HepG2 (cell line): ENCODE results near the gene PLCZ1. TPM values are rescaled to one million over a fixed set of nuclear protein-coding genes. Genes with fewer than 3 reads are reported as not detected.

ENCODE experiments used
- ATAC-seq: fragments of 200-7000 bp; cut with Tn5 transposase; 3 replicates; pipeline ENCODE4 v1.9.1; 2020; ENCODE audit warnings: mild to moderate bottlenecking, moderate library complexity
- BruUV-seq: library from RNA; stranded (reverse); fragments of 400-500 nt; replicated peaks from 2 replicates; lab custom pipeline; 2021; lab: Mats Ljungman, UMichigan
- CTCF ChIA-PET: fragments of 300-600 bp; formaldehyde crosslinking; extraction: SDS; loops from one replicate; lab custom pipeline; 2021; ENCODE audit warnings: low total read pairs, inconsistent platforms, low intra/inter-chr PET ratio; lab: Yijun Ruan, JAX
- POLR2A ChIA-PET: fragments of 350-600 bp; sonication (Branson Sonifier 250); formaldehyde crosslinking; loops from one replicate; lab custom pipeline; 2020; ENCODE audit warnings: antibody characterized with exemption, inconsistent platforms; lab: Yijun Ruan, JAX
- DNase-seq: peaks from one replicate; pipeline ENCODE4 v3.0.0-alpha.2; 2015; ENCODE audit warnings: low spot score
- FAIRE-seq: peaks from 3 replicates; lab custom pipeline; 2011; peaks lifted over from hg19 to GRCh38; lab: Jason Lieb, UNC
- H2AFZ ChIP-seq: one replicate; pipeline ENCODE4 v1.6.1; 2011; ENCODE audit warnings: low read length, inconsistent platforms
- H3K27ac ChIP-seq: fragments of 300-600 bp; 3 replicates; pipeline ENCODE4 v1.8.0; 2011; ENCODE audit warnings: mixed run types, mild to moderate bottlenecking, mixed read lengths, low read length, inconsistent platforms; ENCODE audit not compliant: insufficient read depth; ENCODE audit errors: extremely low read length
- H3K27me3 ChIP-seq, 2 experiments: fragments of 200-600 bp in 1 of 2; 2 replicates in 1 of 2; 3 replicates in 1 of 2; pipeline versions ENCODE4 v1.6.0 to v1.8.0; 2011; ENCODE audit warnings: low read length in 2 of 2, mild to moderate bottlenecking in 2 of 2, moderate library complexity in 2 of 2, inconsistent platforms in 1 of 2; ENCODE audit not compliant: insufficient read depth in 2 of 2, control insufficient read depth in 1 of 2
- H3K36me3 ChIP-seq, 2 experiments: fragments of 200-600 bp in 1 of 2; replicated peaks in 1 of 2; 2 replicates in 1 of 2; 3 replicates in 1 of 2; pipeline versions ENCODE4 v1.5.1 to v1.8.0; 2011; ENCODE audit warnings: low read length in 2 of 2, inconsistent platforms in 1 of 2; ENCODE audit not compliant: insufficient read depth in 2 of 2, control insufficient read depth in 1 of 2
- H3K4me1 ChIP-seq: 2 replicates; pipeline ENCODE4 v1.5.1; 2012; ENCODE audit warnings: low read length, inconsistent platforms; ENCODE audit not compliant: insufficient read depth
- H3K4me2 ChIP-seq: 2 replicates; pipeline ENCODE4 v1.6.0; 2011; ENCODE audit warnings: low read depth, low read length, inconsistent platforms
- H3K4me3 ChIP-seq, 3 experiments: fragments of 200-600 bp in 1 of 3; sonication (generic), shearing (Covaris generic) in 1 of 3; replicated peaks in 1 of 3; 2 replicates each; pipeline ENCODE4 v1.5.1; 2011 to 2016; ENCODE audit warnings: low read length in 3 of 3, inconsistent platforms in 2 of 3, low read depth in 2 of 3, mild to moderate bottlenecking in 2 of 3, control low read depth in 1 of 3, mixed read lengths in 1 of 3; ENCODE audit not compliant: insufficient read depth in 1 of 3
- H3K79me2 ChIP-seq: one replicate; pipeline ENCODE4 v1.6.1; 2011; ENCODE audit warnings: low read length, inconsistent platforms; ENCODE audit not compliant: insufficient read depth
- H3K9ac ChIP-seq: 2 replicates; pipeline ENCODE4 v1.6.0; 2011; ENCODE audit warnings: mild to moderate bottlenecking, low read depth, low read length, inconsistent platforms; ENCODE audit not compliant: insufficient read depth
- H3K9me3 ChIP-seq: 2 replicates; pipeline ENCODE4 v1.5.1; 2012; ENCODE audit warnings: mild to moderate bottlenecking, low read length
- H4K20me1 ChIP-seq: 2 replicates; pipeline ENCODE4 v1.6.0; 2011; ENCODE audit warnings: inconsistent platforms, mild to moderate bottlenecking, low read length, moderate library complexity; ENCODE audit not compliant: insufficient read depth
- MIER3 ChIP-seq: IDR thresholded peaks from 2 replicates; pipeline ENCODE4 v1.6.1; 2016; ENCODE audit warnings: missing compliant biosample characterization, borderline replicate concordance
- ZNF33A ChIP-seq: sonication (generic); formaldehyde crosslinking; IDR thresholded peaks from 2 replicates; pipeline ENCODE4 v1.5.1; 2020; ENCODE audit warnings: missing genetic modification reagents, mild to moderate bottlenecking, moderate library complexity, borderline replicate concordance
- ZNF558 ChIP-seq: sonication (generic); formaldehyde crosslinking; IDR thresholded peaks from 2 replicates; pipeline ENCODE4 v1.9.0; 2022; ENCODE audit warnings: mild to moderate bottlenecking, missing genetic modification reagents, borderline replicate concordance
- ZNF879 ChIP-seq: sonication (generic); formaldehyde crosslinking; IDR thresholded peaks from 2 replicates; pipeline ENCODE4 v1.8.1; 2023; ENCODE audit warnings: missing genetic modification reagents
- WGBS: methylation state at CpG from one replicate; pipeline ENCODE4 v1.1.6; 2017; ENCODE audit warnings: low lambda C conversion rate; 5-methylcytosine and 5-hydroxymethylcytosine counted together
- in situ Hi-C: cut with HindIII; loops from 2 replicates; pipeline ENCODE4 v1.10.0; 2017; ENCODE audit warnings: low pct_unique_long_range_greater_than_20kb; ENCODE audit not compliant: extremely low pct_ligation_motif_present
- intact Hi-C: fragments of 100-400 bp; cut with micrococcal nuclease; formaldehyde crosslinking; loops from one replicate; pipeline ENCODE4 v1.10.0; 2022; ENCODE audit not compliant: unreplicated experiment
- polyA plus RNA-seq, 8 experiments: library from polyadenylated mRNA; depleted of rRNA in 3 of 8; stranded (reverse) in 7 of 8; unstranded in 1 of 8; fragments of >200 nt; fragmentation: Illumina TruSeq in 4 of 8; extraction: Trizol in 4 of 8; gene quantifications; 2 replicates each; pipeline versions ENCODE4 v1.2.1 to v1.2.3, GENCODE V29; 2011 to 2016; ENCODE audit warnings: low read depth in 4 of 8, missing spikeins in 1 of 8, mixed read lengths in 1 of 8; ENCODE audit not compliant: insufficient read depth in 1 of 8
- total RNA-seq, 5 experiments: library from RNA; depleted of rRNA; stranded (reverse); fragments of >200 nt; fragmentation: Illumina TruSeq; extraction: Trizol; gene quantifications; 2 replicates each; pipeline ENCODE4 v1.2.3, GENCODE V29; 2016; ENCODE audit warnings: low read depth in 1 of 5

Gene PLCZ1
- total and polyA plus RNA-seq, 2 of the 13 experiments (the other 11 are each of a cell fraction or from before 2014, with no cell fraction given) = not detected

GRCh38 chr12:18634382-18634781, 103.4 kb downstream of the PLCZ1 start:
- in situ Hi-C loops (no loop called here), intact Hi-C loops (no loop called here)

More at GRCh38 chr12:18634382-18634781, 103.4 kb downstream of the PLCZ1 start:
- POLR2A ChIA-PET = interaction anchor here (0.5 kb wide), 1 partner anchor 13 kb away, joined by 3 read pairs; no protein-coding TSS in a partner anchor
- no TSS peak for BruUV-seq
- Histone ChIP-seq H2AFZ (no peak overlapping the region), H3K4me2 (no peak overlapping the region), H3K9ac (no peak overlapping the region), H3K79me2 (no peaks in the 10 kb centered on the region), H3K27me3 (no peaks in the 10 kb centered on the region), H4K20me1 (no peaks in the 10 kb centered on the region), H3K27ac (no peak overlapping the region), H3K4me3 (no peak overlapping the region), H3K4me1 (no peaks in the 10 kb centered on the region)
- ATAC-seq (no peak), DNase-seq (no peak), FAIRE-seq (no peak)
- WGBS = 21% methylated on average over 4 of the region's 4 CpGs
- TF ChIP-seq ZNF558 (CRISPR knock-in tag) = no peak
- TF ChIP-seq ZNF879 (CRISPR knock-in tag) = no peak
- TF ChIP-seq MIER3 (CRISPR knock-in tag) = no peak
- no peak for TF ChIP-seq ZNF33A (CRISPR knock-in tag)
- TF ChIP-seq, all 625 proteins: peak for 0
- CTCF ChIA-PET = no interaction called here
- Histone ChIP-seq H3K36me3 (no peaks in the 10 kb centered on the region), H3K9me3 (no peaks in the 10 kb centered on the region)

Other genes with a start within 250 kb of the PLCZ1 start
- not detected in 2 replicates for gene CAPZA3, start 107 bp upstream of the PLCZ1 start, total RNA-seq (2016; rRNA removed; fragmentation: Illumina TruSeq; extraction: Trizol)
- gene CAPZA3, start 107 bp upstream of the PLCZ1 start, polyA plus RNA-seq (2011; rRNA removed) = not detected in 2 replicates